HepG2 (cell line): ENCODE results near the gene CCL1. TPM values are rescaled to one million over a fixed set of nuclear protein-coding genes. Genes with fewer than 3 reads are reported as not detected.

Experiments used
- ATAC-seq: fragments of 200-7000 bp; cut with Tn5 transposase; 3 replicates; pipeline ENCODE4 v1.9.1; 2020; ENCODE audit warnings: mild to moderate bottlenecking, moderate library complexity
- BruUV-seq: library from RNA; stranded (reverse); fragments of 400-500 nt; replicated peaks from 2 replicates; lab custom pipeline; 2021; lab: Mats Ljungman, UMichigan
- CTCF ChIA-PET: fragments of 300-600 bp; formaldehyde crosslinking; extraction: SDS; loops from one replicate; lab custom pipeline; 2021; ENCODE audit warnings: low total read pairs, inconsistent platforms, low intra/inter-chr PET ratio; lab: Yijun Ruan, JAX
- POLR2A ChIA-PET: fragments of 350-600 bp; sonication (Branson Sonifier 250); formaldehyde crosslinking; loops from one replicate; lab custom pipeline; 2020; ENCODE audit warnings: antibody characterized with exemption, inconsistent platforms; lab: Yijun Ruan, JAX
- DNase-seq: peaks from one replicate; pipeline ENCODE4 v3.0.0-alpha.2; 2015; ENCODE audit warnings: low spot score
- FAIRE-seq: peaks from 3 replicates; lab custom pipeline; 2011; peaks lifted over from hg19 to GRCh38; lab: Jason Lieb, UNC
- H2AFZ ChIP-seq: one replicate; pipeline ENCODE4 v1.6.1; 2011; ENCODE audit warnings: low read length, inconsistent platforms
- H3K27ac ChIP-seq: fragments of 300-600 bp; 3 replicates; pipeline ENCODE4 v1.8.0; 2011; ENCODE audit warnings: mixed run types, mild to moderate bottlenecking, mixed read lengths, low read length, inconsistent platforms; ENCODE audit not compliant: insufficient read depth; ENCODE audit errors: extremely low read length
- H3K27me3 ChIP-seq, 2 experiments: fragments of 200-600 bp in 1 of 2; 2 replicates in 1 of 2; 3 replicates in 1 of 2; pipeline versions ENCODE4 v1.6.0 to v1.8.0; 2011; ENCODE audit warnings: low read length in 2 of 2, mild to moderate bottlenecking in 2 of 2, moderate library complexity in 2 of 2, inconsistent platforms in 1 of 2; ENCODE audit not compliant: insufficient read depth in 2 of 2, control insufficient read depth in 1 of 2
- H3K36me3 ChIP-seq, 2 experiments: fragments of 200-600 bp in 1 of 2; replicated peaks in 1 of 2; 2 replicates in 1 of 2; 3 replicates in 1 of 2; pipeline versions ENCODE4 v1.5.1 to v1.8.0; 2011; ENCODE audit warnings: low read length in 2 of 2, inconsistent platforms in 1 of 2; ENCODE audit not compliant: insufficient read depth in 2 of 2, control insufficient read depth in 1 of 2
- H3K4me1 ChIP-seq: 2 replicates; pipeline ENCODE4 v1.5.1; 2012; ENCODE audit warnings: low read length, inconsistent platforms; ENCODE audit not compliant: insufficient read depth
- H3K4me2 ChIP-seq: 2 replicates; pipeline ENCODE4 v1.6.0; 2011; ENCODE audit warnings: low read depth, low read length, inconsistent platforms
- H3K4me3 ChIP-seq, 3 experiments: fragments of 200-600 bp in 1 of 3; sonication (generic), shearing (Covaris generic) in 1 of 3; replicated peaks in 1 of 3; 2 replicates each; pipeline ENCODE4 v1.5.1; 2011 to 2016; ENCODE audit warnings: low read length in 3 of 3, inconsistent platforms in 2 of 3, low read depth in 2 of 3, mild to moderate bottlenecking in 2 of 3, control low read depth in 1 of 3, mixed read lengths in 1 of 3; ENCODE audit not compliant: insufficient read depth in 1 of 3
- H3K79me2 ChIP-seq: one replicate; pipeline ENCODE4 v1.6.1; 2011; ENCODE audit warnings: low read length, inconsistent platforms; ENCODE audit not compliant: insufficient read depth
- H3K9ac ChIP-seq: 2 replicates; pipeline ENCODE4 v1.6.0; 2011; ENCODE audit warnings: mild to moderate bottlenecking, low read depth, low read length, inconsistent platforms; ENCODE audit not compliant: insufficient read depth
- H3K9me3 ChIP-seq: 2 replicates; pipeline ENCODE4 v1.5.1; 2012; ENCODE audit warnings: mild to moderate bottlenecking, low read length
- H4K20me1 ChIP-seq: 2 replicates; pipeline ENCODE4 v1.6.0; 2011; ENCODE audit warnings: inconsistent platforms, mild to moderate bottlenecking, low read length, moderate library complexity; ENCODE audit not compliant: insufficient read depth
- ATF7-NPFF ChIP-seq: sonication (generic); formaldehyde crosslinking; IDR thresholded peaks from 2 replicates; pipeline ENCODE4 v1.8.1; 2023; ENCODE audit warnings: mild to moderate bottlenecking, low read depth, missing genetic modification reagents, moderate library complexity
- FOXJ3 ChIP-seq: sonication (generic); formaldehyde crosslinking; IDR thresholded peaks from 2 replicates; pipeline ENCODE4 v1.4.0; 2020; ENCODE audit warnings: missing genetic modification reagents, mild to moderate bottlenecking, borderline replicate concordance
- FOXO1 ChIP-seq: sonication (generic); formaldehyde crosslinking; IDR thresholded peaks from 2 replicates; pipeline ENCODE4 v1.4.0; 2020; ENCODE audit warnings: missing genetic modification reagents
- KAT2B ChIP-seq: fragments of 150-350 bp; IDR thresholded peaks from 2 replicates; pipeline ENCODE4 v1.6.1; 2014; ENCODE audit warnings: low read depth, low read length, borderline replicate concordance
- SMAD3 ChIP-seq: sonication (generic); formaldehyde crosslinking; IDR thresholded peaks from 2 replicates; pipeline ENCODE4 v1.4.0; 2020; ENCODE audit warnings: missing genetic modification reagents
- TSC22D2 ChIP-seq: sonication (generic); formaldehyde crosslinking; IDR thresholded peaks from 2 replicates; pipeline ENCODE4 v1.5.1; 2020; ENCODE audit warnings: missing genetic modification reagents, mild to moderate bottlenecking, borderline replicate concordance
- ZFP82 ChIP-seq: sonication (generic); formaldehyde crosslinking; IDR thresholded peaks from 2 replicates; pipeline ENCODE4 v1.5.1; 2020; ENCODE audit warnings: mild to moderate bottlenecking, missing genetic modification reagents, borderline replicate concordance
- ZNF143 ChIP-seq: sonication (generic); formaldehyde crosslinking; IDR thresholded peaks from 2 replicates; pipeline ENCODE4 v1.4.0; 2020; ENCODE audit warnings: missing genetic modification reagents
- ZNF484 ChIP-seq: sonication (generic); formaldehyde crosslinking; IDR thresholded peaks from 2 replicates; pipeline ENCODE4 v1.5.1; 2020; ENCODE audit warnings: mild to moderate bottlenecking, low read depth, missing genetic modification reagents, borderline replicate concordance
- ZNF678 ChIP-seq: sonication (generic); formaldehyde crosslinking; IDR thresholded peaks from 2 replicates; pipeline ENCODE4 v1.4.0; 2020; ENCODE audit warnings: mild to moderate bottlenecking, missing genetic modification reagents
- WGBS: methylation state at CpG from one replicate; pipeline ENCODE4 v1.1.6; 2017; ENCODE audit warnings: low lambda C conversion rate; 5-methylcytosine and 5-hydroxymethylcytosine counted together
- in situ Hi-C: cut with HindIII; loops from 2 replicates; pipeline ENCODE4 v1.10.0; 2017; ENCODE audit warnings: low pct_unique_long_range_greater_than_20kb; ENCODE audit not compliant: extremely low pct_ligation_motif_present
- intact Hi-C: fragments of 100-400 bp; cut with micrococcal nuclease; formaldehyde crosslinking; loops from one replicate; pipeline ENCODE4 v1.10.0; 2022; ENCODE audit not compliant: unreplicated experiment
- polyA plus RNA-seq, 8 experiments: library from polyadenylated mRNA; depleted of rRNA in 3 of 8; stranded (reverse) in 7 of 8; unstranded in 1 of 8; fragments of >200 nt; fragmentation: Illumina TruSeq in 4 of 8; extraction: Trizol in 4 of 8; gene quantifications; 2 replicates each; pipeline versions ENCODE4 v1.2.1 to v1.2.3, GENCODE V29; 2011 to 2016; ENCODE audit warnings: low read depth in 4 of 8, missing spikeins in 1 of 8, mixed read lengths in 1 of 8; ENCODE audit not compliant: insufficient read depth in 1 of 8
- total RNA-seq, 5 experiments: library from RNA; depleted of rRNA; stranded (reverse); fragments of >200 nt; fragmentation: Illumina TruSeq; extraction: Trizol; gene quantifications; 2 replicates each; pipeline ENCODE4 v1.2.3, GENCODE V29; 2016; ENCODE audit warnings: low read depth in 1 of 5
- TF ChIP-seq, protein P1 (sequence below): sonication (generic); formaldehyde crosslinking; IDR thresholded peaks from 2 replicates; pipeline ENCODE4 v1.4.0; 2020; ENCODE audit warnings: missing genetic modification reagents

CCL1 gene
- total and polyA plus RNA-seq, 2 of the 13 experiments (the other 11 are each of a cell fraction or from before 2014, with no cell fraction given) = not detected

GRCh38 chr17:34377078-34377823 lies 14.2 kb upstream of the CCL1 start:
- H3K36me3 ChIP-seq = no peaks in the 10 kb centered on the region

More at GRCh38 chr17:34377078-34377823, 14.2 kb upstream of the CCL1 start:
- no TSS peak for BruUV-seq
- CTCF ChIA-PET = no interaction called here
- H3K9ac ChIP-seq = no peak overlapping the region
- H3K4me2 ChIP-seq = no peak overlapping the region
- no peak overlapping the region for H3K27ac ChIP-seq
- H2AFZ ChIP-seq = no peak overlapping the region
- no peaks in the 10 kb centered on the region for H3K4me1 ChIP-seq
- H4K20me1 ChIP-seq = no peaks in the 10 kb centered on the region
- in situ Hi-C loops = no loop called here
- FAIRE-seq = no peak
- H3K27me3 ChIP-seq = no peaks in the 10 kb centered on the region
- no peak overlapping the region for H3K4me3 ChIP-seq
- intact Hi-C loops = no loop called here
- ATAC-seq = no peak
- no peaks in the 10 kb centered on the region for H3K79me2 ChIP-seq
- TF ChIP-seq ZNF678 (CRISPR knock-in tag) (no peak), ZNF143 (no peak), SMAD3 (CRISPR knock-in tag) (no peak), KAT2B (no peak), FOXJ3 (CRISPR knock-in tag) (no peak), ATF7-NPFF (CRISPR knock-in tag) (no peak), ZNF484 (CRISPR knock-in tag) (no peak), TSC22D2 (CRISPR knock-in tag) (no peak), FOXO1 (CRISPR knock-in tag) (no peak), ZFP82 (no peak)
- TF ChIP-seq, protein P1, sequence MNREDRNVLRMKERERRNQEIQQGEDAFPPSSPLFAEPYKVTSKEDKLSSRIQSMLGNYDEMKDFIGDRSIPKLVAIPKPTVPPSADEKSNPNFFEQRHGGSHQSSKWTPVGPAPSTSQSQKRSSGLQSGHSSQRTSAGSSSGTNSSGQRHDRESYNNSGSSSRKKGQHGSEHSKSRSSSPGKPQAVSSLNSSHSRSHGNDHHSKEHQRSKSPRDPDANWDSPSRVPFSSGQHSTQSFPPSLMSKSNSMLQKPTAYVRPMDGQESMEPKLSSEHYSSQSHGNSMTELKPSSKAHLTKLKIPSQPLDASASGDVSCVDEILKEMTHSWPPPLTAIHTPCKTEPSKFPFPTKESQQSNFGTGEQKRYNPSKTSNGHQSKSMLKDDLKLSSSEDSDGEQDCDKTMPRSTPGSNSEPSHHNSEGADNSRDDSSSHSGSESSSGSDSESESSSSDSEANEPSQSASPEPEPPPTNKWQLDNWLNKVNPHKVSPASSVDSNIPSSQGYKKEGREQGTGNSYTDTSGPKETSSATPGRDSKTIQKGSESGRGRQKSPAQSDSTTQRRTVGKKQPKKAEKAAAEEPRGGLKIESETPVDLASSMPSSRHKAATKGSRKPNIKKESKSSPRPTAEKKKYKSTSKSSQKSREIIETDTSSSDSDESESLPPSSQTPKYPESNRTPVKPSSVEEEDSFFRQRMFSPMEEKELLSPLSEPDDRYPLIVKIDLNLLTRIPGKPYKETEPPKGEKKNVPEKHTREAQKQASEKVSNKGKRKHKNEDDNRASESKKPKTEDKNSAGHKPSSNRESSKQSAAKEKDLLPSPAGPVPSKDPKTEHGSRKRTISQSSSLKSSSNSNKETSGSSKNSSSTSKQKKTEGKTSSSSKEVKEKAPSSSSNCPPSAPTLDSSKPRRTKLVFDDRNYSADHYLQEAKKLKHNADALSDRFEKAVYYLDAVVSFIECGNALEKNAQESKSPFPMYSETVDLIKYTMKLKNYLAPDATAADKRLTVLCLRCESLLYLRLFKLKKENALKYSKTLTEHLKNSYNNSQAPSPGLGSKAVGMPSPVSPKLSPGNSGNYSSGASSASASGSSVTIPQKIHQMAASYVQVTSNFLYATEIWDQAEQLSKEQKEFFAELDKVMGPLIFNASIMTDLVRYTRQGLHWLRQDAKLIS = no peak
- 15% methylated on average over 3 of the region's 3 CpGs for WGBS
- DNase-seq = no peak
- H3K9me3 ChIP-seq = no peaks in the 10 kb centered on the region
- POLR2A ChIA-PET = no interaction called here
